HG02885 (cell line): ENCODE measurements around the gene UPK3BL1.
A peak's percentile ranks its signal among the peaks of the same experiment; 100 is the strongest.
"Not testable (repeated sequence)": the region's sequence is repeated elsewhere in the genome, so short reads cannot be mapped to it uniquely, and the experiment has no call there.

ENCODE experiments used
- ATAC-seq: cut with Tn5 transposase; IDR thresholded peaks from one replicate; pipeline ENCODE4 v1.9.1; 2021; ENCODE audit warnings: mild to moderate bottlenecking; ENCODE audit not compliant: unreplicated experiment, poor library complexity

Gene UPK3BL1, protein sequence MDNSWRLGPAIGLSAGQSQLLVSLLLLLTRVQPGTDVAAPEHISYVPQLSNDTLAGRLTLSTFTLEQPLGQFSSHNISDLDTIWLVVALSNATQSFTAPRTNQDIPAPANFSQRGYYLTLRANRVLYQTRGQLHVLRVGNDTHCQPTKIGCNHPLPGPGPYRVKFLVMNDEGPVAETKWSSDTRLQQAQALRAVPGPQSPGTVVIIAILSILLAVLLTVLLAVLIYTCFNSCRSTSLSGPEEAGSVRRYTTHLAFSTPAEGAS

DNA sequence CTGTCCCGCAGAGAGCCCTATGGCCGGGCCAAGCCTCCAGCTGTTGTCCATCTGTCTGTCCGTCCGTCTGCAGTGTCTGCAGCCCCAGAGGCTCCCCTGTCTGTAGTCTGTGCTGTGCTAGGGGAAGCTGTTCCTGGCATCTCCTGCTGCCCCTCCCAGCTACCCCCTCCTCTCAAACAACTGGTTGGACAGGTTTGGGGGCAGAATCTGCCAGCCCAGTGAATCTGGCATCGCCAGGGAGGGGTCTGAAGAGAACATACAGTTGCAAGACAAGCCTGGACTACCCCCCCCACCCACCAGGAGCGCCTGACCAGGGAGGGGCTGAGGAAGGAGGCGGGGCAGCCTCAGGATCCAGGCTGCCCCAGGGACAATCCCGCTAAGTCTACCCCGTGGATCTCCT is at the start of gene UPK3BL1:
UPK3BL1 (minus strand) TSS at position 101 of the 400 bp plus-strand sequence; CDS start at position 51, 50 bp downstream.
- not testable (repeated sequence) for ATAC-seq

- ATAC-seq: not testable (repeated sequence)
Observed at GRCh38 chr7:102690602-102691001, 48.0 kb upstream of the UPK3BL1 start.

- ATAC-seq: peak; percentile 72
Observed at GRCh38 chr7:102689436-102690282, 47.1 kb upstream of the UPK3BL1 start.

- ATAC-seq: peak; percentile 80
Observed at GRCh38 chr7:102688299-102689036, 45.9 kb upstream of the UPK3BL1 start.

- ATAC-seq: not testable (repeated sequence)
Observed at GRCh38 chr7:102682560-102682959, 40.0 kb upstream of the UPK3BL1 start.

GRCh38 chr7:102680780-102681179 is 38.2 kb upstream of the UPK3BL1 start:
- ATAC-seq: not testable (repeated sequence)

GRCh38 chr7:102675545-102675944 is 33.0 kb upstream of the UPK3BL1 start:
- ATAC-seq: not testable (repeated sequence)

DNA sequence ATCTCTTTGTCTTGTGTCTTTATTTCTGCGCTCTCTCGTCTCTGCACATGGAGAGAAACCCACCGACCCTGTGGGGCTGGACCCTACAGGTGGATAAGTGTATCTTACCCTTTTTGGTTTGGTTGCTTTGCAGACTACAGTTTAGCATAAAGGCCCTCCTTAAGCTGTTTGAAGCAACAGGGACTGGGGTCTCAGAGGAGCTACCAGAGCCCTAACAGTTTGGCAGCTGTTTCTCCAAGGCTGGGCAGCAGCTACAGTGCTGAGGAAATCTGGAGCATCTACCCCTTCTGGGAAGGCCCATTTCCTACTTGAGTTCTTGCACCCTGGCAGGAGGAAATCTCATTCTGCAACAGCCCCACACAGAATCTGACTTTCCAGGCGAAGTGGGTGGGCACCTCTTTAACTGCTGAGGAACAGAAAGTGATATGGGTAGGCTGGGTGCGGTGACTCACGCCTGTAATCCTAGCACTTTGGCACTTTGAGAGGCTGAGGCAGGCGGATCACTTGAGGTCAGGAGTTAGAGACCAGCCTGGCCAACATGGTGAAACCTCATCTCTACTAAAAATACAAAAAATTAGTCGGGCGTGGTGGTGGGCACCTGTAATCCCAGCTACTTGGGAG is 31.0 kb upstream of the UPK3BL1 start:
- ATAC-seq: not testable (repeated sequence)

DNA sequence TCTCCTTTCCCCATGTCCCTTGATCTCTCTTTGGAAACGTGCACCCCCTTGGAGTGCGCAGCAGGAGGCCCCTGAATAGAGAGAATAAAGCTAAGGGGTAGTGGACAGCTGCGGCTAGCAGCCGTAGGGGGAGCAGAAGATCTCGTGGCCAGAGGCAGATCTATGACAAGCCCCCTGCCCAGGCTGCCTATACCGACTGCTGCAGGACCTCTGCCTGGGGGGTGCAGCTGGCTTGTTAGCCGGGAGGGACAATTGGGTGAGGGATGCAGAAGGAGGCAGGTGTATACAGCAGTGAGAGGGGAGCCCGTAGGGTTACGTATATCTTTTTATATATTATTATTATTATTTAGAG is 29.3 kb upstream of the UPK3BL1 start:
- peak; percentile 32 for ATAC-seq

- ATAC-seq: peak; percentile 82
Observed at GRCh38 chr7:102671166-102671955, 28.8 kb upstream of the UPK3BL1 start, which contains the start of gene POLR2J2. TSS of gene POLR2J2 (minus strand) at chr7:102671663. CDS start at chr7:102671601, 62 bp downstream.

DNA sequence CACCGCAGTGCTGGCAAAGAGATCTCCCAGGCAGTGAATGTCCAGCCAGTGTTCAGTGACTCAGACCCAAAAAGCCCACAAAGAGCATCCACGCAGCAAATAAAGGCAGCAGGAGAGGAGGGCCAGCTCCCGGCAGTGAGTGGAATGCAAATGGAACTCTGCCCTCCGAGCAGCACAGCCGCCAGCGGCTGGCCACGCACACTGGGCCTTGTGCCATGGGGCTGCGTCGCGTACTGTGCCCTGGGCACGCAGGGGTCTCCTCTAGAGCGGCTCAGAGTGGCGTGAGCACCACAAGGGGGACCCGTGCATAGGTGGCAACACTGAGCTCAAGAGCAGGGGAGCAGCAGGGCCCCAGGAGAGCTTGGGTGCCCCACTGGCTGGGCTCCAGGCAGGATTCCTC is 24.9 kb upstream of the UPK3BL1 start:
- ATAC-seq: not testable (repeated sequence)

GRCh38 chr7:102666850-102667249 is 24.3 kb upstream of the UPK3BL1 start:
- not testable (repeated sequence) for ATAC-seq

- not testable (repeated sequence) for ATAC-seq
Observed at GRCh38 chr7:102664765-102665164, 22.2 kb upstream of the UPK3BL1 start.

- not testable (repeated sequence) for ATAC-seq
Observed at GRCh38 chr7:102649924-102650323, 7.3 kb upstream of the UPK3BL1 start, which contains the start of gene SPDYE2B. TSS of gene SPDYE2B (plus strand) at chr7:102650319. CDS start at chr7:102652349, 2,030 bp downstream.

DNA sequence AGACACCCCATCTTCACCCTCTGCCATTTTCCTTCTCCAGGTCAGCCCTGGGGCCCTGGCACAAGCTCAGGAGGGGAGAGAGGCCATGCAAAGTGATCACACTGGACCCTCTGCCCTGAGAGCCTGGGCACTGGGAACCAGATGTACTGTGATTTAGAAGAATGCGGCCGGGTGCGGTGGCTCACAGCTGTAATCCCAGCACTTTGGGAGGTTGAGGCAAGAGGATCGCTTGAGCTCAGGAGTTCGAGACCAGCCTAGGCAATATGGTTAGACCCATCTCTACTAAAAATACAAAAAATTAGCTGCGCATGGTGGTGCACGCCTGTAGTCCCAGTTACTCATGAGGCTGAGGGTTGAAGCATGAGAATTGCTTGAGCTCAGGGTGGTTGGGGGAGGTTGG is 5.2 kb upstream of the UPK3BL1 start:
- ATAC-seq: not testable (repeated sequence)

DNA sequence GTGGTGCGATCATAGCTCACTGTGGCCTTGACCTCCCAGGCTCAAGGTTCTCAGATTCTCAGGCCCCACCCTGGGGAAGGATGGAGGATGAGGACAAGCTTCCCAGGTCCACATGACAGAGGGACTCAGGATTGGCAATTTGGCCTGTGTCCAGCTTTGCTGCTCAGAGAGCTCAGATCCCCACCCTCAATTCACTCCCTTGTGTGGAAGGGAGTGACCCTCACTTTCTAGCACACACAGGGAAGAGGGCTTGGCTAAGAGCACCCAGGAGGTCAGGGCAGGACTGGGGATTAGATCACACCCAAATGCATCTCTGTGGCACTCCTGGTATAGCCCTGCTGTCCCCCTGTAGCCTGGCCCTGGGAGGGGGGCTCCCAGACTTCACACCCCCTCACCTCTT is 813 bp upstream of the UPK3BL1 start:
- not testable (repeated sequence) for ATAC-seq

- peak; percentile 16 for ATAC-seq
Observed at GRCh38 chr7:102638848-102639247, 3.7 kb downstream of the UPK3BL1 start.

DNA sequence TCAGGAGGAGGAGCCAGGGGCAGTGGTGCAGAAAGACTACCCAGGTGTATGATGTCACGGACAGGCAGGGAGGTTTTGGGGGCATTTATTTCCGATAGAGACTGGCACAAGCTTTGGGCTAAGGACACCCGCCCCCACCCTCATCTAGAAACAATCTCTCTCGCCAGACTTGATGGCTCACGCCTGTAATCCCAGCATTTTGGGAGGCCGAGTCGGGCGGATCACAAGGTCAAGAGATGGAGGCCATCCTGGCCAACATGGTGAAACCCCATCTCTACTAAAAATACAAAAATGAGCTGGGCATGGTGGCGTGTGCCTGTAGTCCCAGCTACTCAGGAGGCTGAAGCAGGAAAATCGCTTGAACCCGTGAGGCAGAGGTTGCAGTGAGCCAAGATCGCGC is 5.6 kb downstream of the UPK3BL1 start:
- not testable (repeated sequence) for ATAC-seq

- not testable (repeated sequence) for ATAC-seq
Observed at GRCh38 chr7:102635354-102635753, 7.2 kb downstream of the UPK3BL1 start.
